SJCRH30 (cell line): Measurements from ENCODE around the gene P4HA2. TPM values are rescaled to one million over a fixed set of nuclear protein-coding genes. Genes with fewer than 3 reads are reported as not detected.

ENCODE experiments used
- DNase-seq, 2 experiments: peaks; one replicate each; pipeline ENCODE4 v3.0.0-alpha.2; 2015 to 2020
- H3K27ac ChIP-seq: fragments of 250-450 bp; sonication (Bioruptor Pico); 2 replicates; pipeline ENCODE4 v1.5.1; 2020; ENCODE audit warnings: mild to moderate bottlenecking, moderate library complexity
- H3K27me3 ChIP-seq: fragments of 250-450 bp; sonication (Bioruptor Pico); 2 replicates; pipeline ENCODE4 v1.5.1; 2020; ENCODE audit warnings: mild to moderate bottlenecking, moderate library complexity
- H3K36me3 ChIP-seq: fragments of 250-450 bp; sonication (Bioruptor Pico); 2 replicates; pipeline ENCODE4 v1.5.1; 2020; ENCODE audit warnings: mild to moderate bottlenecking, moderate library complexity
- H3K4me1 ChIP-seq: fragments of 250-450 bp; sonication (Bioruptor Pico); 2 replicates; pipeline ENCODE4 v1.5.1; 2020; ENCODE audit warnings: mild to moderate bottlenecking, moderate library complexity
- H3K4me3 ChIP-seq: fragments of 250-450 bp; sonication (Bioruptor Pico); 2 replicates; pipeline ENCODE4 v1.5.1; 2020; ENCODE audit warnings: mild to moderate bottlenecking, moderate library complexity
- H3K9me3 ChIP-seq: fragments of 250-450 bp; sonication (Bioruptor Pico); replicated peaks from 2 replicates; pipeline ENCODE4 v1.5.1; 2020; ENCODE audit warnings: mild to moderate bottlenecking, moderate library complexity
- total RNA-seq: library from RNA; depleted of rRNA; stranded (reverse); fragments of >200 nt; shearing (Covaris generic); gene quantifications from 2 replicates; pipeline ENCODE4 v1.2.3, GENCODE V29; 2014; rRNA removed

P4HA2 gene
- 75.5 and 77.7 TPM in 2 replicates for total RNA-seq

DNA sequence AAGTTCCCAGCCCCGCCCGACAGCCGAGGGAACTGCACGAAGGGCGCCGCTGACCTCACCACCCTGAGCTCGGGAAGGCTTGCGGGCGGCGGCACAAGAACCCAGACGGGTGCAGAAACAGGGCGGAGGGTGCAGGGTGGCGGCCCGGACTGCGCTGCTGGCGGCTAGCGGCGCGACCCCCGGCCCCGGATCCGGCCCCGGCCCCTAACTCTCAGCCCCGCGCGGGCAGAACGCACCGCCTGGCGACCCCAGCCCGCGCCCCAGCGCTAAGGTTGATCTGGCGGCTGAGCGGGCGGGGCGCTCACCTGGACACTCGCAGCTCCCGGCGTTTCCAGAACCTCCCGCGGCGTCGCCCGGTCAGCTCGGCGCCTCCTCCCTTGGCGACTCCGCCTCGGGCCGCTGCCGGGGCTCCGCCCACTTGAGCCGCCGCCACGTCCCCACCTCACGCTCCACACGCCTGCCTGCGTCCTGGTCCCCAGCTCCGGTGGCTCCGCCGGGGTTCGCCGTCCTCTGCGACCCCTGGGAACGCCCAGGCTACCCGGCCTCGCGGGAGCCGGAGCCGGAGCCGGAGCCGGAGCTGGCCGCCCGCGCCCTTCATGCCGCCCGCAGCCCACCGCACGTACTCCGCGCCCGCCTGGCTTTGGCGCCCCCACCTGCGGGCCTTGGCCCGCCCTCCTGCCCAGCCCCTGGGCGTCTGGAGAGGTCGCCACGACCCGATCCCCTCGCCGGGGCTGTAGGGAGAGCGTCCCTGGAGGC lies at the start of gene P4HA2:
TSS of gene P4HA2 (minus strand) at position 369 of the 756 bp plus-strand sequence. CDS start 9,227 bp downstream, outside the sequence.
- Histone ChIP-seq H3K9me3 (no peaks in the 10 kb centered on the region), H3K4me1 (peaks cover 35% of the 10 kb centered on the region), H3K27me3 (no peaks in the 10 kb centered on the region), H3K36me3 (no peaks in the 10 kb centered on the region), H3K4me3 (peak within 1 kb of the TSS; percentile 88), H3K27ac (peak within 1 kb of the TSS; percentile 84)
- DNase-seq = peak; percentile 74 to 77

DNA sequence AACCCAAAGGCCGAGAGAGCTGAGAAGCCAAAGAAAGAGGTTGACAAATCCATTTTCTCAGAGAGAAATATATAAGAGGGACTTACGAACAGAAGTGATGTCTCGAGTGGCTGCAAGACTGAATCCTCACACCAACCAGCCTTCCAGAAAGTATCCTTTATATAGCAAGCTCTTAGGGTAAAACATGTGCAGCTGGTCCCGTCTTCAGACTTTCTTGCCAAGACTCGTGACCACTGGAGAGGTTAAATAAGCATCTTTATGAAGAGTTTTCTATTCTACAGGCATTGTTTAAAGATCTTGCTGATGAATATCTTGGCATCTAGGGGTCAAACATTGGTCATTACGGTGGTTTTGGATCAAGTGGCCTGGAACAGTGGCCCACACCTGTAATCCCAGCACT lies 49.6 kb upstream of the P4HA2 start:
- DNase-seq = no peak
- no peak overlapping the region for H3K27ac ChIP-seq
- H3K4me1 ChIP-seq = peaks cover 15% of the 10 kb centered on the region
- H3K9me3 ChIP-seq = no peaks in the 10 kb centered on the region
- peaks cover 11% of the 10 kb centered on the region for H3K36me3 ChIP-seq
- H3K27me3 ChIP-seq = no peaks in the 10 kb centered on the region
- no peak overlapping the region for H3K4me3 ChIP-seq

- Histone ChIP-seq H3K36me3 (peaks cover 19% of the 10 kb centered on the region), H3K9me3 (no peaks in the 10 kb centered on the region), H3K27me3 (no peaks in the 10 kb centered on the region), H3K4me3 (no peak overlapping the region), H3K4me1 (peaks cover 15% of the 10 kb centered on the region), H3K27ac (no peak overlapping the region)
- no peak for DNase-seq
Observed at GRCh38 chr5:132275367-132276220, 47.9 kb upstream of the P4HA2 start.

DNA sequence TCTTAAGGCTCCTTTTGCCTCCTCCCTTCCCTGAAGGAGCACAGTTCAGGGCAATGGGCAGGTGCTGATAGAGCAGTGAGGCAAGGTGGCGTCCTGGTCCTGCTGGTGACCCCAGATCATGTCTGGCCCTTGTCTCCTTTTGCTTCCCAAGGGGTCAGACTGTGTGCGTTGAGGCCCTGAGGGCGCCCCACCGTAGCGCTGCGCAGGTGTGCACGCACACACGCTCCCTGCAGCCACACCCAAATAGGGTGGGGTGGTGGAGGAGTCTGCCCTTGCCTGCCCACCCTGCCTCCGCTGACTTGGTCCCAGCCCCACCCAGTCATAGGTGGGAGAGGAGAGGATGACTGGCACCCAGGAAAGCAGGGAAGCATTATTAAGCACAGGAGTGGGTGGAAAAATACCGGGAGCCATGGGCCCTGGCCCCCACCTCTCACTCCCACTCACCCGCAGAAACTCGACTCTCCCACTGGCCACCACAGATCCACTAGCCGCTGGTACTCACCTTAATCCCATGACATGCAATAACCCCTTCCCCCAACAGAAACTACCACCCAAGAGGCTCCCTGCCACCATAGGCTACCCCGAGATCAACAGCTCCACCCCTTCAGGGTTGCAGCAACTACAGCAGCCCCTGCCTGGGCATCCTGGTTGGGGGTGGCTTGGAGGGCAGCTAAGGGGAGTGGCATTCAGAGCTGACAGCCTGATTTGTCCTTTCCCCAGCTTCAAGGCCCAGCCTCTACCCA lies 46.6 kb upstream of the P4HA2 start:
- DNase-seq = no peak
- no peaks in the 10 kb centered on the region for H3K27me3 ChIP-seq
- H3K27ac ChIP-seq = no peak overlapping the region
- H3K36me3 ChIP-seq = peaks cover 23% of the 10 kb centered on the region
- H3K9me3 ChIP-seq = no peaks in the 10 kb centered on the region
- H3K4me1 ChIP-seq = peaks cover 24% of the 10 kb centered on the region
- H3K4me3 ChIP-seq = no peak overlapping the region

DNA sequence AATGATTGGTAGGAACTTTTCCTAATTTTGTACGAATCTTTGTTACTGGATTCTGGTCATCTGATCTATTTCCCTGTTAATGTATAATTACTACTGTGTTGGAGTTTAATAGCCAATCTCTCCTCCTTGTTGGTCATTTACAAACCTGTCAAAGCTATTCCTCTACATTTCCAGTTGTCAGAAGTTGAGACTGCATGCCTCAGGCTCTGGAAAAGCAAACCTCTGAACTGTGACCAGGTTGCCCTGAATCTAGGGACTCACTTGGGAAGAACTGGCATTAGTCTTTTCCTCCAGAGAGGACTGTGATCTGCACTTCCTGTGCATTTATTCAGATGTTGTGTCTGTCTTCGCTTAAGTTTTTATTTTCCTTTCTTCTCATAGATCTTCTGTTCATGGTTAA lies 46.0 kb upstream of the P4HA2 start:
- Histone ChIP-seq H3K27me3 (no peaks in the 10 kb centered on the region), H3K4me3 (no peak overlapping the region), H3K9me3 (no peaks in the 10 kb centered on the region), H3K4me1 (peaks cover 24% of the 10 kb centered on the region), H3K27ac (no peak overlapping the region), H3K36me3 (peaks cover 26% of the 10 kb centered on the region)
- no peak for DNase-seq

DNA sequence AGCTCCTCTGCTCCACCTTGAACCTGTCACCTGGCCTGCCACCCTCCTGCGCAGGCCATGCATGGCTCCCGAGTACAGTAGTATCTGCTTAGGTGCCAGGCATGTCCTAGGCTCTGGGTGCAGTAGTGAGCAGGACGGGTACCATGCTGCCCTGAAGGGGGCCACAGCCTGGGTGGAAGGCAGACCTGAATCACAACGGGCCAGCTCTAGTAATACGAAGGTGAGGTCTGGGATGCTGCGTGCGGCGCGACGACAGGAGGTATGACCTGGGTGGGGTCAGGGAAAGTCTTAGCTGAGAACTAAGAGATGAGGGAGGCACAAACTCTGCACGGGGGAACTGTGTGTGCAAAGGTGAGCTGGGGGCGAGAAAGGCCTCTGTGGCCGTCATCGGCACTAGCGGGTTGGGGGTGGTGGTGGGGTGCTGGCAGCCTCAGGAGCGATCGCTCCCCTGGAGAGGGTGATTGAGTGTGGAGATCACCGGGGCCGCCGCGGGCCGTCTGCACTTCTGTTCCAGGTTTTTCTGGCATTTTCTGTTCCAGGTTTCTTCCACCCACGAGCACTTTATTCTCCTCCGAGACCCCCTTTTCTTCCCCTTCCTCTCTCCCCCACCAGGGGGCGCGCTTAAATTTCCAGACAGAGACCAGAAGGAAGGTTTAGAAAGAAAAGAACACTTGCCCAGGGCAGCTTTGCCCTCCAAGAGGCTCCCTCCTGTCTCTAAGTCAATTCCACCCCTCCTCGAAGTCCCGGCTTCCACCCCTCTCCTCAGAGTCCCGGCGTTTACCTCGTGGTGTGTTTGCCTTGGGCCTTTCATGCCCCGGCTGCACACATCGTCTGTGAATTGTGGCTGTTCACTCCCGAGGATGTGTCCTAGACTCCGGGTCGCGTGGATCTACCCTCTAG lies 44.9 kb upstream of the P4HA2 start:
- Histone ChIP-seq H3K9me3 (no peaks in the 10 kb centered on the region), H3K27ac (no peak overlapping the region), H3K4me1 (peaks cover 29% of the 10 kb centered on the region), H3K27me3 (no peaks in the 10 kb centered on the region), H3K4me3 (no peak overlapping the region), H3K36me3 (peaks cover 31% of the 10 kb centered on the region)
- peak; percentile 64 to 80 for DNase-seq

DNA sequence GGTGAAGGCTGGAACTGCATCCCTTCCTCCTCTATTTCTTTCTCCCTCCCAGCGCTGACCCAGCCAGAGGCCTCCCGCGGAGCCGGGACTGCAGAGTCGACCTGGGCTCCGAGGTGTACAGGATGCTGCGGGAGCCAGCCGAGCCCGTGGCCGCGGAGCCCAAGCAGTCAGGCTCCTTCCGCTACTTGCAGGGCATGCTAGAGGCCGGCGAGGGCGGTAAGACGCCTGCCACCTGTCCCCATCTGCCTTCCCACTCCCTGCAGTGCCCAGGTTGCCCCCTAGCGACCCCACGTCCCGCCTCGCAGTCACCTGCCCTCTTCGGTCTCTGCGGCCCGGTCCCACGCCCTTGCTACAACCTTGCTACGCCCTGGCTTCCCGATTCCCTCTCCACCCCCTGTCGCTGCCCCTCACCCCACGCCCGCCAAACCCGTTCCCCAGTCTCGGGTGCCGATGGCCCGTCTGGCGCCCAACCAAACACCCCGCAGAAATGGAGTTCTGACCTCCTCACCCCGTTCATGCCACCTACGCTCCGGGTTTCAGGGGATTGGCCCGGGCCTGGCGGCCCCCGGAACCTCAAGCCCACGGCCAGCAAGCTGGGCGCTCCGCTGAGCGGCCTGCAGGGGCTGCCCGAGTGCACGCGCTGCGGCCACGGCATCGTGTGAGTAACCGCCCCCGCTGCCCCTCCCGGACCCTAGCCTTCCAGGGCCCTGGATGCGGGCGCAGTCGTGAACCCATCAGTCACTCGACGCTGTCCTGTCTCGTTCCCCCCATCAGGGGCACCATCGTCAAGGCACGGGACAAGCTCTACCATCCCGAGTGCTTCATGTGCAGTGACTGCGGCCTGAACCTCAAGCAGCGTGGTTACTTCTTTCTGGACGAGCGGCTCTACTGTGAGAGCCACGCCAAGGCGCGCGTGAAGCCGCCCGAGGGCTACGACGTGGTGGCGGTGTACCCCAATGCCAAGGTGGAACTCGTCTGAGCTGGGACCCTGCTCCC lies 43.9 kb upstream of the P4HA2 start:
- no peak for DNase-seq
- no peaks in the 10 kb centered on the region for H3K27me3 ChIP-seq
- H3K36me3 ChIP-seq = peaks cover 42% of the 10 kb centered on the region
- H3K4me3 ChIP-seq = no peak overlapping the region
- H3K9me3 ChIP-seq = no peaks in the 10 kb centered on the region
- peaks cover 33% of the 10 kb centered on the region for H3K4me1 ChIP-seq
- H3K27ac ChIP-seq = no peak overlapping the region

- H3K36me3 ChIP-seq = peaks cover 50% of the 10 kb centered on the region
- DNase-seq = no peak
- H3K4me1 ChIP-seq = peaks cover 33% of the 10 kb centered on the region
- no peak overlapping the region for H3K4me3 ChIP-seq
- H3K9me3 ChIP-seq = no peaks in the 10 kb centered on the region
- H3K27me3 ChIP-seq = no peaks in the 10 kb centered on the region
- H3K27ac ChIP-seq = no peak overlapping the region
Observed at GRCh38 chr5:132270706-132271105, 43.1 kb upstream of the P4HA2 start.

GRCh38 chr5:132270335-132270665 lies 42.6 kb upstream of the P4HA2 start:
- Histone ChIP-seq H3K4me3 (no peak overlapping the region), H3K27me3 (no peaks in the 10 kb centered on the region), H3K27ac (no peak overlapping the region), H3K9me3 (no peaks in the 10 kb centered on the region), H3K36me3 (peaks cover 51% of the 10 kb centered on the region), H3K4me1 (peaks cover 36% of the 10 kb centered on the region)
- no peak for DNase-seq

DNA sequence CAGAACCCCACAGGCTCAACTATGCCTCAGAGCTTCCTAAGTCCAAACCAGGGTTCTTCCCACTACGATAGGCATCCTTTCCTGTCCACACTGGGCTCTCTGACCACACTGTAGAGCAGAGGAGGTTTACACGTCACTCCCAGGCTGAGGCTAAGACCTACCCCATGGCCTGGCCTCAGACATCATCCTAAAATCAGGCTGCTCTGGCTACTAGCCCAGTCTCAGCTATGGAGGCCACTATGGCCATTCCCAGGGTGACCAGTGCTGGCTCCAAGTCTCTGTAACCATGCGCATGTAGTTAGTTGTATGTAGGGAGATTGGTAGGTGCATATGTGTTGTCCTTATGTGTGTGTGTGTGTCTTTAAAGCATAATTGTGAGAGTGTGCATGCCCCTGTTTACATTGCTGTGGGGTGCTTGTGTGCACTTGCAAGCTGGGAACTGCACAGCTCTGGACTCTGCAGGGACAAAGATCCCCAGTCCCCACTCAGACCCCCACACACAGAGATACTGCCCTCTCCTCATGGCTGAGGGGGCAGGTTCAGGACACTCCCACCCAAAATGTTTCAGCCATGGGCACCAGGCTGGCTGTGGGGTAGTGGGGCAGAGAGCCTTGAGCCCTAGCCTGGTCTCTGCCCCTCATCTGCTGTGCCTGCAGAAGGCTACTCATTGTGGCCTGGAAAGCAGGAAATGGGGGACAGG lies 42.1 kb upstream of the P4HA2 start:
- DNase-seq = no peak
- H3K36me3 ChIP-seq = peaks cover 56% of the 10 kb centered on the region
- H3K4me3 ChIP-seq = no peak overlapping the region
- no peaks in the 10 kb centered on the region for H3K9me3 ChIP-seq
- no peaks in the 10 kb centered on the region for H3K27me3 ChIP-seq
- peaks cover 36% of the 10 kb centered on the region for H3K4me1 ChIP-seq
- H3K27ac ChIP-seq = no peak overlapping the region

GRCh38 chr5:132268769-132269551 lies 41.3 kb upstream of the P4HA2 start:
- Histone ChIP-seq H3K27me3 (no peaks in the 10 kb centered on the region), H3K36me3 (peaks cover 59% of the 10 kb centered on the region), H3K4me3 (no peak overlapping the region), H3K27ac (no peak overlapping the region), H3K4me1 (peaks cover 36% of the 10 kb centered on the region), H3K9me3 (no peaks in the 10 kb centered on the region)
- DNase-seq = peak; percentile 46 to 53
